ENCODE data around the gene ITIH3.

Gene ITIH3

DNA sequence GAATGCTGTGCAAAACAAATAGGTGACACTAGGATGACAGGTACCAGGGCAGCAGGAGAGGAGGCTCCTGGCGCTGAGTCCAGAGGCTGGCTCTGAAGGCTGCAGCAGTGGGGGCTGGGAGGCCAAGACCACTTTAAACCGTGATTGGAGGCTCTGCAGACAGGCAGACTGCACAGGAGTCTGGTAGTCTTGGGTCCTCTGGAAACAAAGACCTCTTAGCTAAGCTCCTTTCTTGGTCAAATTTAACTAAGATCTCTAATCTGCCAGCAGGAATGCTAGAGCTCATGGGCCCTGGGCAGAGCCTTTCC lies 44.6 kb downstream of the ITIH3 start:
- TF ChIP-seq PPARA (CRISPR knock-in tag; IDR thresholded peaks at IDR 0.05; ENCODE audit: borderline replicate concordance) (no peak), SNAI2 (CRISPR knock-in tag; IDR thresholded peaks at IDR 0.05) (no peak), ARNTL (CRISPR knock-in tag; IDR thresholded peaks at IDR 0.05; ENCODE audit: borderline replicate concordance, low read depth) (no peak), RARB (CRISPR knock-in tag; IDR thresholded peaks at IDR 0.05) (no peak), ZNF8 (CRISPR knock-in tag; IDR thresholded peaks at IDR 0.05) (no peak), ESRRG (CRISPR knock-in tag; IDR thresholded peaks at IDR 0.05) (no peak), OSR1 (CRISPR knock-in tag; IDR thresholded peaks at IDR 0.05) (no peak)
- no peak for ATAC-seq

DNA sequence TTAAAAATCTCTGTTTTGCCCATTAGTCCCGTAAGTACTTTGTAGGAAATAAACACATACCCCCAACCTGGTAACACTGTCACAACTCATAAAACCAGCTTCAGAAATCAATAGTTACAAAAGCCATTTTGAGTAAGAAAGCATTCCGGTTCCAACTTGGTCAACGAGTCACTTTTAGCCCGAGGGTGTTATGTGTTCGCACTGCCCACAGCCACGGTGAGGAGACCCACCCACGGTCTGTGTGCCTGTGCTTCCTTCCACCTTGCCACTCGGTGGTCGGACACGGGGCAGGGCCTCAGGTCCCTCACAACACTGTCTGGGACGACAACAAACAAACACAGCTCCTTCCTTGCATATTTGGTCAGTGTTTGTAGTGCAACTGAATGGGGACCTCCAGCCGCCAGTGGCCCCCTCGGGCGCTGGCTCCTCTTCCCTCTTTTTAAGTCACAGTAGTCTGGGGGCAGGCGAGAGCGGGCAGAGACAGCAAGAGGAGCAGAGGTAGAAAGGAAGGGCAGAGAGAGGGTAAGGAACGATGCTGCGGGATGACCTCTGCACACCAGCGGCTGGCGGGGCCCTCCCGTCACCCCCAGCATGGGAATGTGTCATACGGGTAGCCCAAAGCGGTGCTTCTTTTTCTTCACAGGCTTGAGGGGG lies 45.4 kb downstream of the ITIH3 start:
- no peak for ATAC-seq
- TF ChIP-seq CSDC2 (CRISPR knock-in tag; IDR thresholded peaks at IDR 0.05) (no peak), OSR1 (CRISPR knock-in tag; IDR thresholded peaks at IDR 0.05) (no peak), TOX (CRISPR knock-in tag; IDR thresholded peaks at IDR 0.05; ENCODE audit: borderline replicate concordance) (no peak), ESRRG (CRISPR knock-in tag; IDR thresholded peaks at IDR 0.05) (no peak), ISL1 (CRISPR knock-in tag; IDR thresholded peaks at IDR 0.05) (no peak)
- TF ChIP-seq, protein P1, sequence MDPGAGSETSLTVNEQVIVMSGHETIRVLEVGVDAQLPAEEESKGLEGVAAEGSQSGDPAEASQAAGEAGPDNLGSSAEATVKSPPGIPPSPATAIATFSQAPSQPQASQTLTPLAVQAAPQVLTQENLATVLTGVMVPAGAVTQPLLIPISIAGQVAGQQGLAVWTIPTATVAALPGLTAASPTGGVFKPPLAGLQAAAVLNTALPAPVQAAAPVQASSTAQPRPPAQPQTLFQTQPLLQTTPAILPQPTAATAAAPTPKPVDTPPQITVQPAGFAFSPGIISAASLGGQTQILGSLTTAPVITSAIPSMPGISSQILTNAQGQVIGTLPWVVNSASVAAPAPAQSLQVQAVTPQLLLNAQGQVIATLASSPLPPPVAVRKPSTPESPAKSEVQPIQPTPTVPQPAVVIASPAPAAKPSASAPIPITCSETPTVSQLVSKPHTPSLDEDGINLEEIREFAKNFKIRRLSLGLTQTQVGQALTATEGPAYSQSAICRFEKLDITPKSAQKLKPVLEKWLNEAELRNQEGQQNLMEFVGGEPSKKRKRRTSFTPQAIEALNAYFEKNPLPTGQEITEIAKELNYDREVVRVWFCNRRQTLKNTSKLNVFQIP (CRISPR knock-in tag; IDR thresholded peaks at IDR 0.05; ENCODE audit: borderline replicate concordance, low read depth): no peak
- TF ChIP-seq, protein P2, sequence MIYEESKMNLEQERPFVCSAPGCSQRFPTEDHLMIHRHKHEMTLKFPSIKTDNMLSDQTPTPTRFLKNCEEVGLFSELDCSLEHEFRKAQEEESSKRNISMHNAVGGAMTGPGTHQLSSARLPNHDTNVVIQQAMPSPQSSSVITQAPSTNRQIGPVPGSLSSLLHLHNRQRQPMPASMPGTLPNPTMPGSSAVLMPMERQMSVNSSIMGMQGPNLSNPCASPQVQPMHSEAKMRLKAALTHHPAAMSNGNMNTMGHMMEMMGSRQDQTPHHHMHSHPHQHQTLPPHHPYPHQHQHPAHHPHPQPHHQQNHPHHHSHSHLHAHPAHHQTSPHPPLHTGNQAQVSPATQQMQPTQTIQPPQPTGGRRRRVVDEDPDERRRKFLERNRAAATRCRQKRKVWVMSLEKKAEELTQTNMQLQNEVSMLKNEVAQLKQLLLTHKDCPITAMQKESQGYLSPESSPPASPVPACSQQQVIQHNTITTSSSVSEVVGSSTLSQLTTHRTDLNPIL (CRISPR knock-in tag; IDR thresholded peaks at IDR 0.05; ENCODE audit: low read depth): no peak

DNA sequence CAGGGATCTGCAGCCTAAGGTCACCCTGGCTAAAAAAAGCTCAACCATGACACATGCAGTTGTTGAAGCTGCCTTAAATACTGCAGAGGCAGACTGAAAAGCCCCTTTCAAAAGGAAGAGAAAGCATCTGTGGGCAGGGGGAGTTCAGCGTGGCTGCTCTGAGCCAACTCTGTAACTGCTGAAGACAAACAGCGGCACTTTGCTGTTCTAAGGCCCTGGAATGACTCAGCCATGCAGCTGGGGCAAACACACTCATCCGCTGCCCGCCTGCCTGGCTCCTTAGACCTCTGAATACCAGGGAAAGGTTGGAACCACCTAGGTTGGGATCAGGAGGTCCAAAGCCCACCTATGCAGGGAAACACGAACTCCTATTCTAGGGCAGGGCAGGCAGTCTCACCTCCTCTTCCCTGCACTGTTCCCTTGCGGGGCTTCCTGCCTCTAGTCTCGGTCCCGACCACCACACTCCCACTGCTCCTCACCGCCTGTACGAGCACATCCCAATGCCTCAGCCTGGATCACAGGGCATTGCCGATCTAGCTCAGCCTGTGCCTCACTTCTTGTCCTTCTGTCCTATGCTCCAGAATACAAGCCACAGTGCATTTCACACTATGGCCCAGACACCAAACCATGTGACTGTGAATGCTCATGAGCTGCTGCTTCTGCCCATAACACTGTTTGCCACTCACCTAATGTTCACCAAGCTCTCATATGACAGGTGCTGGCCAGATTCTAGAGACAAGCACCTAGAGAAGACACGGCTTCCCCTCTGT lies 46.8 kb downstream of the ITIH3 start:
- ATAC-seq: no peak
- TF ChIP-seq, protein P1 (CRISPR knock-in tag; IDR thresholded peaks at IDR 0.05; ENCODE audit: borderline replicate concordance, low read depth): no peak
- no peak for TF ChIP-seq ISL1 (CRISPR knock-in tag; IDR thresholded peaks at IDR 0.05)
- no peak for TF ChIP-seq ZNF8 (CRISPR knock-in tag; IDR thresholded peaks at IDR 0.05)
- no peak for TF ChIP-seq TOX (CRISPR knock-in tag; IDR thresholded peaks at IDR 0.05; ENCODE audit: borderline replicate concordance)
- no peak for TF ChIP-seq TCF4 (CRISPR knock-in tag; IDR thresholded peaks at IDR 0.05; ENCODE audit: borderline replicate concordance)
- TF ChIP-seq ZFP3 (CRISPR knock-in tag; IDR thresholded peaks at IDR 0.05): no peak
- no peak for TF ChIP-seq ZNF70 (CRISPR knock-in tag; IDR thresholded peaks at IDR 0.05)
- no peak for TF ChIP-seq PPARA (CRISPR knock-in tag; IDR thresholded peaks at IDR 0.05; ENCODE audit: borderline replicate concordance)
- no peak for TF ChIP-seq RARB (CRISPR knock-in tag; IDR thresholded peaks at IDR 0.05)
- TF ChIP-seq BACH2 (CRISPR knock-in tag; IDR thresholded peaks at IDR 0.05; ENCODE audit: borderline replicate concordance): no peak
- TF ChIP-seq, protein P3, sequence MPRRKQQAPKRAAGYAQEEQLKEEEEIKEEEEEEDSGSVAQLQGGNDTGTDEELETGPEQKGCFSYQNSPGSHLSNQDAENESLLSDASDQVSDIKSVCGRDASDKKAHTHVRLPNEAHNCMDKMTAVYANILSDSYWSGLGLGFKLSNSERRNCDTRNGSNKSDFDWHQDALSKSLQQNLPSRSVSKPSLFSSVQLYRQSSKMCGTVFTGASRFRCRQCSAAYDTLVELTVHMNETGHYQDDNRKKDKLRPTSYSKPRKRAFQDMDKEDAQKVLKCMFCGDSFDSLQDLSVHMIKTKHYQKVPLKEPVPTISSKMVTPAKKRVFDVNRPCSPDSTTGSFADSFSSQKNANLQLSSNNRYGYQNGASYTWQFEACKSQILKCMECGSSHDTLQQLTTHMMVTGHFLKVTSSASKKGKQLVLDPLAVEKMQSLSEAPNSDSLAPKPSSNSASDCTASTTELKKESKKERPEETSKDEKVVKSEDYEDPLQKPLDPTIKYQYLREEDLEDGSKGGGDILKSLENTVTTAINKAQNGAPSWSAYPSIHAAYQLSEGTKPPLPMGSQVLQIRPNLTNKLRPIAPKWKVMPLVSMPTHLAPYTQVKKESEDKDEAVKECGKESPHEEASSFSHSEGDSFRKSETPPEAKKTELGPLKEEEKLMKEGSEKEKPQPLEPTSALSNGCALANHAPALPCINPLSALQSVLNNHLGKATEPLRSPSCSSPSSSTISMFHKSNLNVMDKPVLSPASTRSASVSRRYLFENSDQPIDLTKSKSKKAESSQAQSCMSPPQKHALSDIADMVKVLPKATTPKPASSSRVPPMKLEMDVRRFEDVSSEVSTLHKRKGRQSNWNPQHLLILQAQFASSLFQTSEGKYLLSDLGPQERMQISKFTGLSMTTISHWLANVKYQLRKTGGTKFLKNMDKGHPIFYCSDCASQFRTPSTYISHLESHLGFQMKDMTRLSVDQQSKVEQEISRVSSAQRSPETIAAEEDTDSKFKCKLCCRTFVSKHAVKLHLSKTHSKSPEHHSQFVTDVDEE (CRISPR knock-in tag; IDR thresholded peaks at IDR 0.05): no peak
- no peak for TF ChIP-seq CSDC2 (CRISPR knock-in tag; IDR thresholded peaks at IDR 0.05)
- TF ChIP-seq ZC3H10 (CRISPR knock-in tag; IDR thresholded peaks at IDR 0.05): no peak
- TF ChIP-seq, protein P4, sequence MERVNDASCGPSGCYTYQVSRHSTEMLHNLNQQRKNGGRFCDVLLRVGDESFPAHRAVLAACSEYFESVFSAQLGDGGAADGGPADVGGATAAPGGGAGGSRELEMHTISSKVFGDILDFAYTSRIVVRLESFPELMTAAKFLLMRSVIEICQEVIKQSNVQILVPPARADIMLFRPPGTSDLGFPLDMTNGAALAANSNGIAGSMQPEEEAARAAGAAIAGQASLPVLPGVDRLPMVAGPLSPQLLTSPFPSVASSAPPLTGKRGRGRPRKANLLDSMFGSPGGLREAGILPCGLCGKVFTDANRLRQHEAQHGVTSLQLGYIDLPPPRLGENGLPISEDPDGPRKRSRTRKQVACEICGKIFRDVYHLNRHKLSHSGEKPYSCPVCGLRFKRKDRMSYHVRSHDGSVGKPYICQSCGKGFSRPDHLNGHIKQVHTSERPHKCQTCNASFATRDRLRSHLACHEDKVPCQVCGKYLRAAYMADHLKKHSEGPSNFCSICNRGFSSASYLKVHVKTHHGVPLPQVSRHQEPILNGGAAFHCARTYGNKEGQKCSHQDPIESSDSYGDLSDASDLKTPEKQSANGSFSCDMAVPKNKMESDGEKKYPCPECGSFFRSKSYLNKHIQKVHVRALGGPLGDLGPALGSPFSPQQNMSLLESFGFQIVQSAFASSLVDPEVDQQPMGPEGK (CRISPR knock-in tag; IDR thresholded peaks at IDR 0.05; ENCODE audit: borderline replicate concordance): no peak
- no peak for TF ChIP-seq ZNF565 (CRISPR knock-in tag; conservative IDR thresholded peaks at IDR 0.05; ENCODE audit: low read depth)
- TF ChIP-seq ARNTL (CRISPR knock-in tag; IDR thresholded peaks at IDR 0.05; ENCODE audit: borderline replicate concordance, low read depth): no peak
- no peak for TF ChIP-seq SNAI2 (CRISPR knock-in tag; IDR thresholded peaks at IDR 0.05)
- TF ChIP-seq ZFP30 (CRISPR knock-in tag; IDR thresholded peaks at IDR 0.05): no peak
- no peak for TF ChIP-seq GLIS3 (CRISPR knock-in tag; IDR thresholded peaks at IDR 0.05)

Data from SK-N-SH treated with all-trans-retinoic acid at 6 μM for 48 hours (cell line).